ENCODE measurements around the gene PGAM2.

PGAM2 gene

GRCh38 chr7:44065431-44066110 is at the start of gene PGAM2:
Gene PGAM2 (minus strand): TSS chr7:44065567. CDS start chr7:44065529, 38 bp downstream.
- no peak for DNase-seq

DNA sequence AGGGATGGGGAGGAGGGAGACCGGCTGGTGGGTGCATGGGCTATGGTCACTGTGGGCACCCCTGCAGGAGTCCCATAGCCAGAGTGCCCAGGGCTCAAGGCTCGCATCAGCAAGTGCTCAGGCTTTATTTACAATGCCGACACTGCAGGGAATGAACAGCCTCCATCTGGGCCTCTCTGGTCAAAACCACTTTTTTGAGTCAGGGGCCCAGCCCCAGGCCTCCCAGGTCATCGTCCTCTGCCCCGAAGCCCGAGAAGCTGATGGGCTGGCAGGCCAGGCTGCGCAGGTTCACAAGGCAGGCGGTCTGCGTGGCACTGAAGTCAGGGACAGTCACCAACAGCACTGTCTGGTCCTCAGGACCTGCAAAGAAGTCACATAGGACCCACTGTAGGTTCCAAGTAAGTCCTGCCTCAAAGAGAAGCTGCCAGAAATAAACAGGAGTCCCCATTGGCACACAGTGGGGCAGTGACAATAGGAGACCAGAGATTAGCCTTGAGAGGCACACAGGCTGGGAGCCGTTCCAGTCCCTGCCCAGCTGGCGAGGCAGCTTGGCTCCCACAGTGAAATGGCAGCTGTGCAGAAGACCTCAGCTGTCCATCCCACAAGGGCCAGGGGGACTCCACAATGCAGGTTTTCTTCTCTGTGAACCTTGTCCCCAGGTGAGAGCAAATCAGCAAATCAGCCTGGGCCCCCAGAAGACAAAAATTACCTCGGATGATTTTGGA is 49.4 kb upstream of the PGAM2 start:
- DNase-seq: no peak

GRCh38 chr7:44113764-44114354 is 48.5 kb upstream of the PGAM2 start:
- DNase-seq: no peak

DNA sequence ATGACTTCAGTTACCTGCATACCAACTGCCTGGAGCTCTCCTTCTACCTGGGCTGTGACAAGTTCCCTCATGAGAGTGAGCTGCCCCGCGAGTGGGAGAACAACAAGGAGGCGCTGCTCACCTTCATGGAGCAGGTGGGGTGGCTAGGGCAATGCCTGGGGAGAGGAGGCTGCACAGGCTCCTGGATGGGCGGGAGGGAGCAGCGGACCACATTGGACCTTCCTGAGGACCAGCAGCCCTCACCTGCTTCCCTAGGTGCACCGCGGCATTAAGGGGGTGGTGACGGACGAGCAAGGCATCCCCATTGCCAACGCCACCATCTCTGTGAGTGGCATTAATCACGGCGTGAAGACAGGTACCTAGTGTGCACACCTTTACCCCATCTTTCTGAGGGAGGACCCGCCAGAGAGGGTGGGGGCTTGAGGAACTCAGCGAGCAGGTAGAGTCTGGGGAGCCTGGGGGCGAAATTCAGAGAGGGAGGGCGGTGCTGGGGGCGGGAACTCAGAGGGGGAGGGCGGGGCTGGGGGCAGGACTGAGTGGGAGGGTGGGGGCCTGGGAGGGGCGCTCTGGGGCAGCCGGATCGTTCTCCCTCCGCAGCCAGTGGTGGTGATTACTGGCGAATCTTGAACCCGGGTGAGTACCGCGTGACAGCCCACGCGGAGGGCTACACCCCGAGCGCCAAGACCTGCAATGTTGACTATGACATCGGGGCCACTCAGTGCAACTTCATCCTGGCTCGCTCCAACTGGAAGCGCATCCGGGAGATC is 47.8 kb upstream of the PGAM2 start:
- DNase-seq: no peak

- no peak for DNase-seq
These were observed 47.0 kb upstream of the PGAM2 start for GRCh38 chr7:44112231-44112996.

DNA sequence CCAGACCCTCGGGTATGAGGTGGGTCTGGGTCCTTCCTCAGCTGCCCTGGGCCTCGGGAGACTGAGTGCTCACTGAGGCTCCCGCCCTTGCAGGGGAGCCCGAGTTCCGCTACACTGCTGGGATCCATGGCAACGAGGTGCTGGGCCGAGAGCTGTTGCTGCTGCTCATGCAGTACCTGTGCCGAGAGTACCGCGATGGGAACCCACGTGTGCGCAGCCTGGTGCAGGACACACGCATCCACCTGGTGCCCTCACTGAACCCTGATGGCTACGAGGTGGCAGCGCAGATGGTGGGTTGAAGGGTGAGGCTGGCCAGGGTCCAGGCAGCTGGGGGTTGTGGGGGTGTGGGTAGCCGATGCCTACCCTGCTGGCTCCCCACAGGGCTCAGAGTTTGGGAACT is 46.4 kb upstream of the PGAM2 start:
- no peak for DNase-seq

DNA sequence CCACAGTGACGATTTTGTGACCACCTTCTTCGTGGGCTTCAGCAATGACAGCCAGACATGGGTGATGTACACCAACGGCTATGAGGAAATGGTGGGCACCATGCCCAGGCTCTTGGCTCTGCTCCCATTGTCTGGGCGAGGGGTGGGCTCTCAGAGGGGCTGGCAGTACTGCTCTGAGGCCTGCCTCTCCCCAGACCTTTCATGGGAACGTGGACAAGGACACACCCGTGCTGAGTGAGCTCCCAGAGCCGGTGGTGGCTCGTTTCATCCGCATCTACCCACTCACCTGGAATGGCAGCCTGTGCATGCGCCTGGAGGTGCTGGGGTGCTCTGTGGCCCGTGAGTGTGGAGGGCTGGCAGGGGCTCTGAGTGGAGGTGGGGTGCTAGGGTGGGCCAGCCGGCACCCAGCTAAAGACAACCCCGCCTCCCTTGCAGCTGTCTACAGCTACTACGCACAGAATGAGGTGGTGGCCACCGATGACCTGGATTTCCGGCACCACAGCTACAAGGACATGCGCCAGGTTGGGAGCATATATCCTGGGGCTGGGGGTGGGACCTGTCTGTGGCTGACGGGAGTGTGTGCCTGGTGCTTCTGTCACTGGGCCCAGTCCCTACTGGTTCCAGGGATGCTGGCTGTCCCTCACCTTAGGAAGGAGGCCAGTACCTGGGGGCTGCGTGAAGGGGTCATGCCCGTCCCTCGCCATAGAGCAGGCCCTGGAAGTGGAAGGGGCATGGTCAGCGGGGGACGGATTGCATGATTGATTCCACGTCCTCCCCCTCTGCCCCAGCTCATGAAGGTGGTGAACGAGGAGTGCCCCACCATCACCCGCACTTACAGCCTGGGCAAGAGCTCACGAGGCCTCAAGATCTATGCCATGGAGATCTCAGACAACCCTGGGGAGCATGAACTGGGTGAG is 45.6 kb upstream of the PGAM2 start:
- no peak for DNase-seq

DNA sequence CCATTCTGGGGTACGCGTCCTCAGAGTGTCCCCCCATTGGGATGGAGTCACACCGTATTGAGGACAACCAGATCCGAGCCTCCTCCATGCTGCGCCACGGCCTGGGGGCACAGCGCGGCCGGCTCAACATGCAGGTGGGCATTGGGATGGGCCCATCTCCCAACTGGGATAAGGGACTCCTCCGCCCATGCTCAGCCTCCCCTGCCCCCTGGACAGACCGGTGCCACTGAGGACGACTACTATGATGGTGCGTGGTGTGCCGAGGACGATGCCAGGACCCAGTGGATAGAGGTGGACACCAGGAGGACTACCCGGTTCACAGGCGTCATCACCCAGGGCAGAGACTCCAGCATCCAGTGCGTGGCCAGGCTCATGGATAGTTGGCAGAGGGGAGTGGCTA is 44.6 kb upstream of the PGAM2 start:
- DNase-seq: no peak

DNA sequence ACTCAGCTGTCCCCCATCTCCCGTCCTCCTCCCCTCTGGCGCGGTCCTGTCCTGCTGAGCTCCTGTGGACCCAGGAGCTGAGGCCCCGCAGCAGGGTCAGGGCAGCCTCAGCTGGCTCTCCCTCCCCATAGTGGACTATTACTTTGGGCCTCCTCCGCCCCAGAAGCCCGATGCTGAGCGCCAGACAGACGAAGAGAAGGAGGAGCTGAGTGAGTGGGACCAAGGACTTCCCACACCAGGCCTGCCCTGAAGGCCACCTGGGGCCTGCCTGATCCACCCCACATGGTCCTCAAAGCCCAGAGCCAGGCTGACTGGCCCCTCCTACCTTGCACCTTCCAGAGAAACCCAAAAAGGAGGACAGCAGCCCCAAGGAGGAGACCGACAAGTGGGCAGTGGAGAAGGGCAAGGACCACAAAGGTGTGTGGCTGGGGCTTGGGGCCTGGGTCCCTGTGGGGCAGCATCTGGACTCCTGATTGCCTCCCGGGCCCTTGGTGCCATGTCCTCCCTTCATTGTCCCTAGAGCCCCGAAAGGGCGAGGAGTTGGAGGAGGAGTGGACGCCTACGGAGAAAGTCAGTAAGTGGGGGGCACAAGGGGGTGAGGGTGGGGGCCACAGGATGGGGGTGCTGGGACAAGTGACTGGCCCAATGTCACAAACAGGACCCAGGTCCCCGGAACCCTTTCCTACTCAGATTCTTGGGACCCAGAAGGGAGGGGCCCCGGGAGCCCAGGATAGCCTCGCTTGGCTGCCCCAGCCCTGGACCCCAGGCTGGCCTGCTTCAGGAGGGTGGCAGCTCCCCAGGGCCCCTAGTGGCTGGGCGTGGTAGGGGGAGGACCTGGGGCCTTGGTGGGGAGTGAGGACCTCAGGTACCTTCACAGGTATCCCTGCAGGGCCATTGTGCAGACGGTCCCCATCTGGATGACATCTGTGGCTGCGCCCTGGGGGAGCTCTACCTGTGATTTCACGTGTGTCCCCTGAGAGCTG is 43.7 kb upstream of the PGAM2 start:
- no peak for DNase-seq

DNA sequence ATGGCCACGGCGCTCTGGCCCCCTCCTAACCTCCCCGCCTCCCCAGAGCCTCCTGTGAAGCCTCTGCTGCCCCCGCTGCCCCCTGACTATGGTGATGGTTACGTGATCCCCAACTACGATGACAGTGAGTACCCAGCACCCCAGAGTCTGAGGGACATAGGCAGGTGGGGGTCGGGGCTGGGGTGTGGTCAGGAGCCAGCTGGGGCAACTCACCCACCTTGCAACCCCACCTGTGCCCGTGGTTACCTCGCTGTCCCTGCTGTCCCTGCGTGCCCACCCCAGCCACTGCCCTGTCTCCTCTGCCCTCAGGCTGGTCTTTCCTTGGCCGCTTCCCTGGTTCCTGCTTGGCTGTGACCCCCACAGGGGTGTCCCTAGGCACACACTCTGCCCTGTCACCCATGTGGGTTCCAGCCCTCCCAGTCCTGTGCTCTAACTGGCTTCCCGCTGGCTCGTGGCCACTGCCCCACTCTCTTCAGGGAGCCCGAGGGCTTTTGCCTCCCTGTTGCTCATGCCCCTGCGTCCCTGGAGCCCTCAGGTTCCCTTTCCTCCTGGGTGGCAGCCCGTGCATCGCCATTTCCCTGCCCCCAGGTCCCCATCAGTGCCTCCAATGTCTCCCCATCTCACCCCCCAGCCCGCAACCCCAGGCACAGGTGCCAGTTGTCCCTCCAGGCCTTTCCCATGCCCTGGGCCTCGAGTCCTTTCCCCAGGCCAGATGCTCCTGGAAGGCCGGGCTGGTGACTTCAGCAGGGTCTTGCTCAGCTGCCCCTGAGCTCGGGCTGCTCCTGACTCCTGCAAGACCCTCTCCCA is 42.8 kb upstream of the PGAM2 start:
- DNase-seq: no peak

DNA sequence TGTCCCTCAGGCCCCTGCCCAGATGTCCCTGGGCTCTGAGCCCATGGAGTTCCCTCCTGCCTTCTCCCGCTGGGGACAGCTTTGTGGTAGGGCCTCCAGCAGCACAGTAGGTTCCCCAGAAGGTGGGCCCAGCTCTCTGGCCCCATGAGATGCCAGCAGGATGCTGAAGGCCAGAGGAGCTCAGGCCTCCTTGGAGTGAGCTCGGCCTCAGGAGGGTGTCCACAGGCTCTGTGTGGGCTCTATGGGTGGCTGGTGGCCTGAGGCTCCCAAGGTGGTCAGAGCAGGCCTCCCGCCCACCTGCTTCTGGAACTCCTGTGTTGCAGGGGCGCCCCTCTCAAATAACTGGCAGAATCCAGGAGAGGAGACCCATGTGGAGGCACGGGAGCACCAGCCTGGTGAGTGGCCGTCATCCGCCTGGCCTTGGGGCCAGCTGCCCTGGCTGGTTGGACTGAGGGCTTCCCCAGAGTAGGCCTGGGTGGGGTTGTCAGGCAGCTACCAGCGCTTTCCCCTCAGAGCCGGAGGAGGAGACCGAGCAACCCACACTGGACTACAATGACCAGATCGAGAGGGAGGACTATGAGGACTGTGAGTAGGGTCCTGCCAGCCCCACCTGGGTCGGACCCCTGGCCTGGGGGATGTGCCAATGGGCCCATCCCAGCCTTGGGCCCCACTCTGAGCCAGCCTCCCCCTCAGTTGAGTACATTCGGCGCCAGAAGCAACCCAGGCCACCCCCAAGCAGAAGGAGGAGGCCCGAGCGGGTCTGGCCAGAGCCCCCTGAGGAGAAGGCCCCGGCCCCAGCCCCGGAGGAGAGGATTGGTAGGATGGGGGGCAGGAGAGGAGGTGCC is 42.0 kb upstream of the PGAM2 start:
- DNase-seq: no peak

GRCh38 chr7:44106311-44107065 is 41.1 kb upstream of the PGAM2 start:
- no peak for DNase-seq

- DNase-seq: no peak
These were observed 40.5 kb upstream of the PGAM2 start for GRCh38 chr7:44105832-44106231.

DNA sequence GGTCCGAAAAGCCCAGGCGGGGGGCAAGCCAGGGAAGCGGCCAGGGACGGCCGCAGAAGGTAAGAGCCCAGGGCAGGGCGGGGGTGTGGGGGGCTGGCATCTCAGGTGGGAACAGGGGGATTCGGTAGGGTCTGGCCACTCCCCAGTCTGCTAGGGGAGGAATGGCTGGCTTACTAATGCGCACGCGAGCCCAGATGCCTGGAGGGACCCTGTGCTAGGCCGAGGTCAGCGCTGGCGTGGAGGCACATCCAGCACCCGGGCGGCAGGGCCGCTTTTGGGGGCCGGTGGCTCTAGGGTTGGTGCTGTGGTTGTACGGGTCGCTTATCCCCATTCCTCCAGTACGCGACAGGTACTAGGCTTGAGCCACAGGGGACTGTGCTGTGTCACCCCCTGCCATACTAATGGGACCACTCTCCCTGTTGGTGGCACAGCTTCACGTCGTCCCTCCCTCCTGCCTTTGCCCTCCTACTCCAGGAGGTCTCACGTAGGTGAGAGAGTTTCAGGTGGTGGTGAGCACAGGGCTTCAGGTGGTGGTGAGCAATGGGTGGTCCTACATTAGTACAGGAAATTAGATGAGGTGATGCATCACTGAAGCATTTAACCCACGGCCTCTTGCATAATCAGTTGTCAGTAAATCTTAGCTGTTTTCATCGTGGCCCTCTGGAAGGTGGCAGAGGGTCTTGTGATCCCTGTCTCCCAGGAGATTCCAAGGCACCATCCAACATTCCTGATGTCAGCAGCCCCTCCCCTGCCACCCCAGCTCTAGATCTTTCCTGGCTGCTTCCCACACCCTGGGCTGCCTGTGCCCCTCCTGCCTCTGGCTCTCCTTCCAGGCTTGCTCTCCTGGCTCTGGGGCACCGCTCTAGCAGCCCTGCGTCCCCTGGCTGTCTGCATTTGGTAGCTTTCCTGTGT is 39.7 kb upstream of the PGAM2 start:
- DNase-seq: no peak

DNA sequence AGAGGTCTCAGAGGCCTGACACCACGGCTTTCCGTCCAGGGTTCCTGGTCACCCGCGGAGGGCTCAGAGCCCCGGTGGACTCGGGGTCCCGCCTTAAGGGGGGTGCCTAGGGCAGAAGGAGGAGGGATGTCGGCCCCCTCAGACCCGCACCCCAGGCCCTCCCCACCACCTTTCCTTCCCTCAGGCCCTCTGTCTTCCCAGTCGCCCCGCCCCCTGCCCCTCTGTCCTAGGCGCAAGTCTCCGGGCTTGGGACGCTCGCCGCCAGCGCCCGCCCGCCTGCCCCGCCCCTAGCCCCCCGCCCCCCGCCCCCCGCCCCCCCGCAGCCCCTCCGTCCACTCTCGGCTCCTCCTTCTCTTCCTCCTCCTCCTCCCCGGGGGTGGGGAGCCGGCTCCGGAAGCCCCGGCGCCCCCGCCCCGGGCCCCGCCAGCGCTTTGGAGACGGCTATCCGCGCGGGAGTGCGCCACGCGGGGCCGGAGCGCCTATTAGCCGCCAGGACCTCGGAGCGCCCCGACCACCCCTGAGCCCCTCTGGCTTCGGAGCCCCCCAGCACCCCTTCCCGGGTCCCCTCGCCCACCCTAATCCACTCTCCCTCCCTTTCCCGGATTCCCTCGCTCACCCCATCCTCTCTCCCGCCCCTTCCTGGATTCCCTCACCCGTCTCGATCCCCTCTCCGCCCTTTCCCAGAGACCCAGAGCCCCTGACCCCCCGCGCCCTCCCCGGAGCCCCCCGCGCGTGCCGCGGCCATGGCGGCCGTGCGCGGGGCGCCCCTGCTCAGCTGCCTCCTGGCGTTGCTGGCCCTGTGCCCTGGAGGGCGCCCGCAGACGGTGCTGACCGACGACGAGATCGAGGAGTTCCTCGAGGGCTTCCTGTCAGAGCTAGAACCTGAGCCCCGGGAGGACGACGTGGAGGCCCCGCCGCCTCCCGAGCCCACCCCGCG is 38.8 kb upstream of the PGAM2 start, which contains the start of gene AEBP1:
TSS of gene AEBP1 (plus strand) at position 423 of the 937 bp plus-strand sequence. CDS start at position 744, 321 bp downstream.
- no peak for DNase-seq

All from stimulated activated CD4-positive, alpha-beta T cell treated with anti-CD3 and anti-CD28 coated beads, Interleukin-1b, Interleukin-23, amount 100 ng/mL, for 48 hours (primary cell).